ENCODE results near the gene MTHFD2L. TPM values are rescaled to one million over a fixed set of nuclear protein-coding genes. Genes with fewer than 3 reads are reported as not detected.
A peak's percentile ranks its signal among the peaks of the same experiment; 100 is the strongest.

The MTHFD2L gene
- total RNA-seq, 1 donor from 2014 or later: 71.8 TPM

GRCh38 chr4:74132944-74133343 lies 25.0 kb upstream of the MTHFD2L start:
- no peak for DNase-seq (ENCODE audit: low read depth)

GRCh38 chr4:74133786-74134499 lies 24.0 kb upstream of the MTHFD2L start:
- peak; percentile 83 for DNase-seq (ENCODE audit: low read depth)

DNA sequence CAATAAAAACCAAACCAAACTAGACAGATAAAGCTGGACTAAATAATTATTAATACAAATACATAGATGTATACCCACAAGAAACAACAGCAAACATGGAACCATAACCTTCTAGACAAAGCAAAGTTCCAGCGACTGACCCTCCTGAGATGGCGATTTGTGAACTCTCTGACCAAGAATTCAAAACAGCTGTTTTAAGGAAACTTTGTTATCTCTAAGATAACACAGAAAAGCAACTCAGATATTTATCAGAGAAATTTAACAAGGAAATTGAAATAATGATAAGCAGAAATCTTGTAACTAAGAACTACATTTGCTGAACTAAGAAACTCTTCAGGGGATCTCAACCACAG lies 23.4 kb upstream of the MTHFD2L start:
- DNase-seq (ENCODE audit: low read depth): no peak

- no peak for DNase-seq (ENCODE audit: low read depth)
Observed at GRCh38 chr4:74146581-74147129, 11.3 kb upstream of the MTHFD2L start.

- no peak for DNase-seq (ENCODE audit: low read depth)
Observed at GRCh38 chr4:74148205-74148604, 9.7 kb upstream of the MTHFD2L start.

GRCh38 chr4:74152836-74153235 lies 5.1 kb upstream of the MTHFD2L start:
- no peak for DNase-seq (ENCODE audit: low read depth)

- no peak for DNase-seq (ENCODE audit: low read depth)
Observed at GRCh38 chr4:74156521-74156920, 1.4 kb upstream of the MTHFD2L start.

DNA sequence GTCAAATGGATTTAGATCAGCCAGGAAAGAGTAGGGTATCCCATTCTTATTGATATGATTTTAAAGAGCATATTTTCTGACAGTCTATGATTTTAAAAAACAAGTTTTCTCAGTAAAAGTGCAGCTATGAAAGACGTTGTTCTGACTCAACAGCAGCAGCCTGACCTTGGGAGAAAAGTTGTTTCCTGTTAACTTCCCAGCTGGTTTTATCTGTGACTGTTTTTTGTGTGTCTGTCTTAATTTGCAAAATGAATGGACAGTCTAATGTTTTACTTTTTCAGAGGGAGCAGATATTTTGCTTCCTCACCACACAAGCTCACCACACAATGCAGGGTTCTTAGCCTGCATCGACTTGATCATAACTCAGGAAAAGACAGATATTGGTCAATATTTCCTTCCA lies 764 bp upstream of the MTHFD2L start:
- DNase-seq (ENCODE audit: low read depth): peak; percentile 47

- peak; percentile 15 for DNase-seq (ENCODE audit: low read depth)
Observed at GRCh38 chr4:74158466-74159142, 686 bp downstream of the MTHFD2L start.

GRCh38 chr4:74159143-74159709 lies 1.3 kb downstream of the MTHFD2L start:
- DNase-seq (ENCODE audit: low read depth): peak; percentile 68

- peak; percentile 38 for DNase-seq (ENCODE audit: low read depth)
Observed at GRCh38 chr4:74161666-74162450, 3.9 kb downstream of the MTHFD2L start.

DNA sequence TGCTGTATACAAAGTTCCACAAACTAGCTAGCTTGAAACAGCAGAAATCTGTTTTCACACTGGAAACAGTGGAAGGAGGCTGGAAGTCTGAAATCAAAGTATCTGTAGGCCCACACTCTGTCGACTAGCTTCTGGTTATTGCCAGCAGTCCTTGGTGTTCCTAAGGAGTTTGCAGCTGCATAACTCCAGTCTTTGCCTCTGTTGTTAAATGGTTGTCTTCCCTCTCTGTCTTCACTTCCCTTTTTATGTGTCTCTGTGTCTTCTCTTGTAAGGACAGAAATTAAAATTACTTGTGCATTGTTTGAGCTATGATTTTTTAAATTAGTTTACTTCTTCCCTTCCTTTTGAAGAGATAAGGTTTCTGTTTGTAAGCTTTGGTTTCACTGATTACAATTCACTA lies 8.2 kb downstream of the MTHFD2L start:
- DNase-seq (ENCODE audit: low read depth): no peak

DNA sequence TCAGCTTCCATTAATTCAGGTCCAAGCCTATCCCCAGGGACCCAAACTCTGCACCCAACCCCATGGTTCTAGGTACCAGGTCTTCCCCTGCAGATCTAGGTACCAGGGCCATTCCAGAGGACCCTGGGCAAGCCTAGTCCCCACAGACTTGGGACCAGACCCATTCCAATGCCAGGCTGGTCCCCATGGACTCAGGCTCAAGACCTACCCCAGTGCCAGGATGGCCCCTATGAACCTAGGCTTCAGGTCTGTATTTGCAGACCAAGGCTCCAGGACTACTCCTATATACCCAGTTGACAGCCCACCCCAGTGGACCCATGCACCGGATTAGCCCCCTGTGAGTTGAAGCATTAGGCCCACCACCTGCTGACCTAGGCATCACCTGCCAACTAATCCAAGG lies 8.9 kb downstream of the MTHFD2L start:
- no peak for DNase-seq (ENCODE audit: low read depth)

GRCh38 chr4:74167585-74167984 lies 9.7 kb downstream of the MTHFD2L start:
- no peak for DNase-seq (ENCODE audit: low read depth)

- DNase-seq (ENCODE audit: low read depth): no peak
Observed at GRCh38 chr4:74168841-74169240, 10.9 kb downstream of the MTHFD2L start.

DNA sequence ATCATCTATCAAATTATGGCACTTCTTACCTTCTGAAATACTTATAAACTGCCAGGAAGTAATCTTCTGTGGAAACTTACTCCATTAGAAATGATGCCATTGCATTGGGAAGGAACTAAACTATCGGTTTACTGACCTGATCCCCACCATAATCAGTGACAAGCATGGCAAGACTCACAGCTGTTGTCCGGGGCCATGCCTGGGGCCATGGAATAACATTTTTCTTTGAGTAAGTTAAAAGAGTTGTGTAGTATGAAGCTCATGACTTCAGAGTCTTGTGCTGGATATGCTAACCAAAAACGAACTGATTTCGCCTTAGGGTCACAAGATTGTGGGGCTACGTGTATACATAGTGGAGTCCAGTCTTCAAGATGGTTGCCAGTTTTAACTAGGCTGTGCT lies 15.4 kb downstream of the MTHFD2L start:
- no peak for DNase-seq (ENCODE audit: low read depth)

DNA sequence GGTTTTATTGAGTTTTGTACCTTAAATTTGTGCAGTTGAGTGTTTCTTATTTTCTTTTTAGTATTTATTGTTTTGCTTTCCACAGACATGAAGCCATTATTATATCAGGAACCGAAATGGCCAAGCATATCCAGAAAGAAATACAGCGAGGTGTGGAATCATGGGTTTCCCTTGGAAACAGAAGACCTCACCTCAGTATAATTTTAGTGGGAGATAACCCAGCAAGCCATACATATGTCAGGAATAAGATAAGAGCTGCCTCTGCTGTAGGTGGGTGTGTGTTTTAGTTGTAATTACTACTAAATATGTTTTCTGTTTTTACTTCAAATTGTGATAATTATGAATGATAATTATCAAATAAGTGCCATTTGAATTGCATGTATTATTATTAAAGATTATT lies 16.5 kb downstream of the MTHFD2L start:
- no peak for DNase-seq (ENCODE audit: low read depth)

DNA sequence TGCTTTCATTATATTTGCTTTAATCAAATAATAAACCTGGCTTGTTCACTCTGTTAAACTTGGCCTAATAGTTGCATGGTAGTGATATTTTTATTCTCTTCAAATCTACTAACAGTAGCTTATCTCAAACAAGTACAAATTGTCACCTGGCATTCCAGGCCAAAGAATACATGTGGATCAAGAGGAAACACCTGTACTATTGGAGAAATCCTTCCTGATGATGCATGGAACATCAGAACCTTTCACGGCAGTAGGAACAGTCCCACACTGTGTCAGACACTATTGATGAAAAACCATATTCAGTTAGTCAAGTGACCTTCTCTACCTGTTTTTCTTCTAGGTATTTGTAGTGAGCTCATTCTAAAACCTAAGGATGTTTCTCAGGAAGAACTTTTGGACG lies 17.0 kb downstream of the MTHFD2L start:
- no peak for DNase-seq (ENCODE audit: low read depth)

DNA sequence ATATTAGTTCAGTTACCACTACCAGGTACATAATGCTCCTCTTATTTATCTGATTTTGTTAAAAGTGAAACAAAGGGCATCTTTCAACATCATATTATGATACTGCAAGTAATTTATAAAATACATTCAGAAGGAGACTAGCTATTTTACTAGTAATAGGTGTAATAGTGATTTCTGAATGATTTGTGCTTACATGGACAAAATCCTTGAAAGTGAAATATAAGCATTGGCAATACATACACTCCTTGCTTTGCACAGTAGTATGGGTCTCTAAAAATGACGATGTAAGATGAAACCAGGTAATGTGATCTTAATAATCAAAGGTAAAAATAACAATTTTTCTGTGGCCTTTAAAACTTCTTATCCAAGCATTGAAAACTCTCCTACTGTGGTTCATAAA lies 17.5 kb downstream of the MTHFD2L start:
- DNase-seq (ENCODE audit: low read depth): no peak

DNA sequence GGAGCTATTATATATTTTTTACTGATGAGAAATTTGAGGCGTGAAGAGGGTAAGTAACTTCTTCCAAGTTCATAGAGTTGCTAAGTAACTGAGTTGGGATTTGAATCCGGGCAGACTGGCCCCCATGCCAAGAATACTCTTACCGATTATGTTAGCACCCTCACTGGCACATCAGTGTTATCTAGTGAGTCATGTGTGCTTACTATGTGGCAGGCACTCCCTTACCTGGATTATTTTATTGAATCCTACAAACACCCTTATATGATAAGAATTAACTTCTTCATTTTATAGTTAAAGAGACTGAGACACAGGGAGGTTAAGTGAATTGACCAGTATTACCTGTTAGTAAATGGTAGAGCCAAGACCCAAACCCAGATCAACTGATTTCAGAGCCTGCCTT lies 20.9 kb downstream of the MTHFD2L start:
- DNase-seq (ENCODE audit: low read depth): no peak

- no peak for DNase-seq (ENCODE audit: low read depth)
Observed at GRCh38 chr4:74181219-74181618, 23.3 kb downstream of the MTHFD2L start.

DNA sequence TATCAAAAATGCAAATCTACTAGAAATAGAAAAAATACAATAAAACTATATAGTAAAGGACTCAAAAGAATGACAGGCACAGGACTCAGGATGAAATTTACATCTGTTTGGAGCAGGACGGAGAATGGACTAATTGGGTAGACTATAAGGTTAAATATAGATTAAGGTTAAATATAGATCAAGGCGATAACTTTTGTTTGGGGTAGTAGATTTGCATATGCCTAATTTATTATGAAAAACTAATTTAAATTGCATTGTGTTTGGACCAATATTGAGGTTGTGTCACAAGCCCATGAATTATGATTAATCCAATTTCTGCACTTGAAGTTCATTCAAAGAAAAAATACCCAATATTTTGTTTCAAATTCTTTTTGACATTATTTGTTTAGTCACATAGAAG lies 31.0 kb downstream of the MTHFD2L start:
- no peak for DNase-seq (ENCODE audit: low read depth)

All from renal cortical epithelial cell (primary cell).